Spinal cord (tissue), 10 donors: ENCODE data around the gene TUBB2B. TPM values are rescaled to one million over a fixed set of nuclear protein-coding genes. Genes with fewer than 3 reads are reported as not detected.
"Not testable (repeated sequence)": the region's sequence is repeated elsewhere in the genome, so short reads cannot be mapped to it uniquely, and the experiment has no call there.

Experiments used
- DNase-seq, 6 donors: peaks; one replicate each; pipeline versions ENCODE4 v3.0.0 to v3.0.0-alpha.2; 2013 to 2015; ENCODE audit warnings: low spot score in 6 of 6, low read depth in 4 of 6
- H3K27ac ChIP-seq: one replicate; pipeline ENCODE4 v1.5.1; 2013; ENCODE audit warnings: low read depth, low read length, control low read depth
- H3K27me3 ChIP-seq: one replicate; pipeline ENCODE4 v1.6.1; 2013; ENCODE audit warnings: low read length; ENCODE audit not compliant: control insufficient read depth, insufficient read depth
- H3K36me3 ChIP-seq: one replicate; pipeline ENCODE4 v1.6.1; 2013; ENCODE audit warnings: low read length; ENCODE audit not compliant: control insufficient read depth, insufficient read depth
- H3K4me1 ChIP-seq: one replicate; pipeline ENCODE4 v1.6.1; 2013; ENCODE audit warnings: low read length; ENCODE audit not compliant: control insufficient read depth, insufficient read depth
- H3K4me3 ChIP-seq: one replicate; pipeline ENCODE4 v1.5.1; 2013; ENCODE audit warnings: low read depth, low read length, control low read depth
- H3K9me3 ChIP-seq: one replicate; pipeline ENCODE4 v1.6.1; 2013; ENCODE audit warnings: low read length; ENCODE audit not compliant: control insufficient read depth, insufficient read depth
- WGBS: methylation state at CpG from one replicate; pipeline ENCODE4 v1.1.5; 2013; ENCODE audit warnings: missing lambda C conversion rate; ENCODE audit not compliant: insufficient coverage; 5-methylcytosine and 5-hydroxymethylcytosine counted together
- polyA plus RNA-seq, 2 donors: library from polyadenylated mRNA; unstranded; fragments of 120-200 nt; gene quantifications; one replicate each; pipeline ENCODE4 v1.2.1, GENCODE V29; 2013; ENCODE audit not compliant: insufficient read length in 2 of 2
- total RNA-seq, 2 donors: library from RNA; depleted of rRNA in 1 of 2; stranded (reverse); fragments of 120-200 nt in 1 of 2; fragments of >200 nt in 1 of 2; gene quantifications; one replicate each; pipeline versions ENCODE4 v1.2.3 to v1.2.4, GENCODE V29; 2013 to 2014
- donor health status: healthy.

The TUBB2B gene
- total and polyA plus RNA-seq, 4 donors: 554 to 1,720 (median 1,111) TPM

DNA sequence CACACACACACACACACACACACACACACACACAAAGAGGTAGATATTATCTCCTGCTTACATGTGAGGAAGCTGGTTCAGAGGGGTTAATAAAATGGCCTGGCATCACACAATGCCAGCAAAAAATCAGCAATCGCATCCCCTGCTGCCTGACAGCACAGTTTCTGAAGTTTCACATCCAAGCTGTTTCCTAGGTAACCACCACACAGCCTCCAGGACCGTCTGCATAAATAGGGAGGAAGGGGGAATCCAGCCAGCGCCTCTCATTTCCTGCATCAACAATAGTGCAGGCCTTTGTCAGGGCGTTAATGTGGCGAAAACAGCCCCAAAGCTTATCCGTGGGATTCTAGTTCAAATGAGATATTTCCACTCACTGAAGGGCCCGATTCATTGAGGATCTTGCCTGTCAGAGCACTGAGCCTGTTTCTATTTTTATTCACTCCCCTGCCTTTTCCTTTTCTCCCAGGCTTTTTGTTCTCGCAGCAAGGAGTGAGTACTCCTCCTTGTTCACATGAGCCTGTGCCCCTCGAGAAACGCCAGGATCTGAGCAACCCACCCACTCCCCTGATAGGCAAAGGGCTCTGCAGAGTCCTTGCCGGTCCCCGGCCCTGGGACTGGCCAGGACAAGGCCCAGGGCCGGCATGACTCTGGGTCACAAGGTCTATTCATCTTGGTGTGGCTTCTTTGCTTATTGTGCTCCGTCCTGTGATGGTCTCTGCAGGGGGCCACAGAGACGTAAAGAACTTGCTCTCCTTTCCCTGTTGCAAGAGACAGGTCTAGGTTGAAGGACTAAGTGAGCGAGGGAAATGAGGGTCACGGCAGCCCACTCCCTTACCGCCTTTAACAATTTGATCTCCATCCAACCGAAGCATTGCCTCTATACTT is 32.7 kb downstream of the TUBB2B start:
- 6% methylated on average over 17 of the region's 19 CpGs for WGBS
- no peaks in the 10 kb centered on the region for H3K27me3 ChIP-seq
- peak overlapping the region; percentile 32 for H3K4me3 ChIP-seq
- peaks cover 46% of the 10 kb centered on the region for H3K4me1 ChIP-seq
- H3K36me3 ChIP-seq: no peaks in the 10 kb centered on the region
- peak overlapping the region; percentile 96 for H3K27ac ChIP-seq
- no peaks in the 10 kb centered on the region for H3K9me3 ChIP-seq
- peak in 5 of 6 donors; percentile 82 to 98 (median 88) for DNase-seq

DNA sequence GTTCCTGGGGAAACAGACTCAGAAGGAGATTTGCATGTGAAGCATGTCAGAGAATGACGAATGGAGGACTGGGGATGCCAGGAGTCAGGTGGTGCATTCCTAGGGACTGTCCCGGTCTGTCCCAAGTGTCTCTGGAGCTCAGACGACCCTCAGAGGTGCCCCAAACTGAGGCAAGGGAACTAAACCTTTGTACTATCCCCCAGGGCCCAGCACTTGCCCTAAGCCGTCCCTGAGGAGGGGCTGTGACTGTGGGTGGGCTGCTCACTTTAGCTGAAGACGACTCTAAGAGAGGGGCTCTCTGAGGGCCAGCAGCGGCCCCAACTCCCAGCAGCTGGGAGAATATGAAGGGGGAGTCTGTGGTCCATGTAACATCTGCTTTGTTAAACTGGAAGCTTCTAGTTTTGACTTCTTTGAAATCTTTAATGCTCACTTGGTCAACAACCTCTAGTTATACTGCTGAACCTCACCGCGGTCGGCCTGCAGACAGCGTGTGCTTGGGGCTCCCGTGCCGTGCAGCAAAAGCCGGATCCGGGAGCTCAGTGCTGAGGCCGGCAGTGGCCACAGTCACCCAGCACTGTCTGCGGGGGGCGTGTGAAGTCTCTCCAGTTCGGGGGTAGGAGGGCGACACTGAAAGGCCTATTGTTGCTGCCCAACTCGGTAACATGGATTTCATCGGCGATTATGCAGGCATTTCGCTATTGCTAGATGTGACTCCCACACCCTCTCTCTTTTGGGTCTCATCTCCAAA is 34.2 kb downstream of the TUBB2B start:
- H3K4me1 ChIP-seq: peaks cover 46% of the 10 kb centered on the region
- peak overlapping the region; percentile 45 for H3K27ac ChIP-seq
- 20% methylated on average over 20 of the region's 23 CpGs for WGBS
- no peaks in the 10 kb centered on the region for H3K9me3 ChIP-seq
- H3K27me3 ChIP-seq: no peaks in the 10 kb centered on the region
- no peaks in the 10 kb centered on the region for H3K36me3 ChIP-seq
- peak in 2 of 6 donors; percentile 66 to 75 for DNase-seq
- no peak overlapping the region for H3K4me3 ChIP-seq

DNA sequence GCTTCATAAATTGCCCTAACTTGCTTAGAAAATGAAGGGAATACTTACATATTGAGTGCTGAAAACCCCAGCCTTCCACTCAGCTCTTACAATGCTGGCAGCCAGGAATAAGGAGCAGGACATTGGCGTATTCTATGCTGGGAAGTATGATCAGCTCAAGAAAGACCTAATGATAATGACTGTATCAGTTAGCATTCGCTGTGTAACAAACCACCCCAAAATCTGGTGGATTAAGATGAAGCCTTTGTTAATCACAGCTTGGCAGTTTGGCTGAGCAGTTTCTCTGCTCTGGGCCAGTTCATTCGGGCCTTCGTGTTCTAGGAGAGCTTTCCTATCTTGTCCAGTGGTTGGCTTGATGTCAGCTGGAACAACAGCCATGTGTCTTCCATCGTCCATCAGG is 36.7 kb downstream of the TUBB2B start:
- Histone ChIP-seq H3K36me3 (no peaks in the 10 kb centered on the region), H3K9me3 (no peaks in the 10 kb centered on the region), H3K4me1 (peaks cover 40% of the 10 kb centered on the region), H3K27me3 (no peaks in the 10 kb centered on the region), H3K4me3 (no peak overlapping the region), H3K27ac (no peak overlapping the region)
- no peak for DNase-seq
- WGBS: 93% methylated on average over 5 of the region's 5 CpGs

DNA sequence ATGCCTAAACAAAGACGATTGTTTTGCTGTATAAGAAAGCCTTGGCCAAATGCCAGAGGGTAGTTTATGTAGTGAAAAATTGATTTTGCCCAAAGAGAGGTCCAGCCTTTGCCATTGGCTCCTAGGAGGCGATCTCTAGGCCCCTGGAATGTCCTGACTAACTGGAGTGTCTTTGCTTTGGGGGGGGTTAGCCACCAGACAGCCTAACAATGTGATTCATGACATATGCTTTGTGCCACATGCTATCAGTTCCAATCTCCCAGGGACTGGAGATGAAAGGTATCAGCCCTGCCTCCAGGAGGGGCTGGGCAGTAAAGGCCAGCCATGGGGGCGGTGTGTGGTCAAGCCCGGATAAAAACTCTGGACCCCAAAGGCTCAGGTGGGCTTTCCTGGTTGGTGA is 37.4 kb downstream of the TUBB2B start:
- no peaks in the 10 kb centered on the region for H3K27me3 ChIP-seq
- H3K36me3 ChIP-seq: no peaks in the 10 kb centered on the region
- no peak for DNase-seq
- no peaks in the 10 kb centered on the region for H3K9me3 ChIP-seq
- H3K4me1 ChIP-seq: peaks cover 33% of the 10 kb centered on the region
- no peak overlapping the region for H3K27ac ChIP-seq
- WGBS: 61% methylated on average over 2 of the region's 4 CpGs
- H3K4me3 ChIP-seq: no peak overlapping the region

DNA sequence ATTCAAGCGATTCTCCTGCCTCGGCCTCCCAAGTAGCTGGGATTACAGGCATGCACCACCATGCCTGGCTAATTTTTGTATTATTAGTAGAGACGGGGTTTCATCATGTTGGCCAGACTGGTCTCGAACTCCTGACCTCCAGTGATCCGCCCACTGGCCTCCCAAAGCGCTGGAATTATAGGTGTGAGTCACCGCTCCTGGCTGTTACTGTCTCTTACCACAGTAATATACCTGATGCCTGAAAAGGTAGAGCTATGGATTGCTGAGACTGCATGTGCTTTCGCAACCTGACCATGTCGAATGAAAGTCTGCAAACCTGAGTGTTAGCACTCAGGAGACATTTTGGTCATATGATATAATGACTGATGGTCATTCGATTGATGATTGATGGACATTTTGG is 38.3 kb downstream of the TUBB2B start:
- not testable (repeated sequence) for H3K36me3 ChIP-seq, DNase-seq, H3K9me3 ChIP-seq, H3K4me3 ChIP-seq, H3K27ac ChIP-seq, H3K27me3 ChIP-seq
- 100% methylated on average over 5 of the region's 10 CpGs for WGBS
- H3K4me1 ChIP-seq: peaks cover 25% of the 10 kb centered on the region

DNA sequence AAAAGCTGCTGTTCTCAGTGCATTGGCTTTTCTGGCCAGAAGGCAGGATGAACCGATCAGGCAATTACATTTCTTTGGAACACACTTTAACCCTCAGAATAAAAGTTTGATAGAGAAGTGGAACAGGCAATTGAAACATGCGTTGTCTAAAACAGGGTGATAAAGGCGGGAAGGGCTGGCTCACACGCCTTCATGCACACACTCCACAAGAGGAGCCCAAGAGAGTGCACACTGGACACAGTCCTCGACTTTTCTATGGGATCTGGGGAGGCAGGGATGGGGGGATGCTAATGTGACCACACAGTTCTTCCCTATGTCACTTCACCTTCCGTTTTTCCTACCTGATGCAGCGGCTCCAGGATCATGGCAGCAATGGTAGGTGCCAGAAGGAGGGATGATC is 39.2 kb downstream of the TUBB2B start:
- WGBS: 100% methylated on average over 1 of the region's 7 CpGs
- H3K36me3 ChIP-seq: no peaks in the 10 kb centered on the region

DNA sequence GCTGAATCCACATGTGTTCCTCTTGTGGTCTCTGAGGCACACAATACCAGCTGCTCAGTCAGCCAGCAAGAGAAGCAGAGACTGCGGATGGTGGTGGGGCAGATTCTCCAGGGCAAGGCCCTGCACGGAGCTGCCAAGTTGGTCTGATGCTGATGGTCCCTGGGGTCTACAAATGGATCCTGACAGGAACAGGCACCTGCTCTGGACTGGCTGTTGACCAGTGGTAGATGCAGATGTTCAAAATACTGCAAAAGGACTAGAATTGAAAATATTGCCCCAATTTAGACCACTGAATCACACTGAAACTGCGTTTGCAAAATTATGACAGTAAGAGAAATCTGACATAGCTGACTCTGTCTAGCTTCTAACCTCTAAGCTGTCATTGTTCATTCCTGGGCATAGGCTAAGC is 40.5 kb downstream of the TUBB2B start:
- Histone ChIP-seq H3K36me3 (no peaks in the 10 kb centered on the region), H3K27me3 (no peaks in the 10 kb centered on the region), H3K9me3 (no peaks in the 10 kb centered on the region), H3K4me1 (peaks cover 4% of the 10 kb centered on the region), H3K4me3 (no peak overlapping the region), H3K27ac (no peak overlapping the region)
- DNase-seq: no peak
- 88% methylated on average over 3 of the region's 3 CpGs for WGBS

More for the DNA sequence above, 39.2 kb downstream of the TUBB2B start:
- no peak for DNase-seq
- H3K27me3 ChIP-seq: no peaks in the 10 kb centered on the region
- H3K9me3 ChIP-seq: no peaks in the 10 kb centered on the region
- H3K4me3 ChIP-seq: no peak overlapping the region
- H3K4me1 ChIP-seq: peaks cover 16% of the 10 kb centered on the region
- H3K27ac ChIP-seq: no peak overlapping the region

DNA sequence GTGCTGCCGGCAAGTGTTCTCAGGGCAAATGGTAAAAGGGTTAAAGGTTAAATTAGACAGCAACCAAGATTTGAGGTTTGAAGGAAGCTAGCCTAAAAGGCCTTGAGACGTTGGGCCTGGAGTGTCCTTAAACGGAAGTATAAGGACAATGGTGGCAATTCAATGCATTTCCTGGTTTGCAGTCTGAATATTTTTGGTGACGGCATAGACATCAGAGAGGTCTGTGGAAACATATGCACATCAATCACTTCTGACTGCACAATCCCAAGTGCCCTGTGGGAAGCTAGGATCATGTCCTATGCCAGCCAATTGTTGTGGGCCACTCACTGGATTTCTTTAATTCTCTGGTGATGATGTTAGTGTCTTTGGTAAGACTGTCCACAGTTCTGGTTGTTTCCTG is 44.4 kb downstream of the TUBB2B start:
- no peak overlapping the region for H3K4me3 ChIP-seq
- H3K4me1 ChIP-seq: peaks cover 11% of the 10 kb centered on the region
- H3K9me3 ChIP-seq: no peaks in the 10 kb centered on the region
- no peaks in the 10 kb centered on the region for H3K36me3 ChIP-seq
- H3K27me3 ChIP-seq: no peaks in the 10 kb centered on the region
- no peak for DNase-seq
- WGBS: 77% methylated on average over 2 of the region's 4 CpGs
- no peak overlapping the region for H3K27ac ChIP-seq

DNA sequence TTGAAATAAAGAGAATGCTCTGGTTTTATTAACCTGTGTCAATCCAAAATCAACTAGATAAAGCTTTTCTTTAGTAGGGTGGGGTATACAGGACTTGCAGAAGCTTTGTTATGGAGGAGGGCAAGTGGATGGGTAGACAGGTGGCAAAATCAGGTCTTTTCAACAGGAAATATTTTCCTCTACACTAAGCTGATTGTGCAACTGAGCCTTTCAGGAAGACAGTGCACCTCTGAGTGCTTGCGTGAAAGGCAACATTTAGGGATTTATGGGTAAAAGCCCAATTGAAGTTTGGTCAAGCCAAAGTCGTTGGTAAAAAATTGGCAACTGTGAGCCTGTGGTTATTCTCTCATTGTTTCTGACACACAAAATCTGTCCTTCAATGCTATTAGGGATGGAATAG is 46.3 kb downstream of the TUBB2B start:
- Histone ChIP-seq H3K27me3 (no peaks in the 10 kb centered on the region), H3K4me1 (peaks cover 11% of the 10 kb centered on the region), H3K9me3 (no peaks in the 10 kb centered on the region), H3K27ac (no peak overlapping the region), H3K4me3 (no peak overlapping the region), H3K36me3 (no peaks in the 10 kb centered on the region)
- no peak for DNase-seq
- 50% methylated on average over 1 of the region's 2 CpGs for WGBS
